Keratinocyte (primary cell): ENCODE results near the gene RSAD1. TPM values are rescaled to one million over a fixed set of nuclear protein-coding genes. Genes with fewer than 3 reads are reported as not detected.

Experiments used
- DNase-seq: peaks from one replicate; pipeline ENCODE4 v3.0.0-alpha.2; 2011; ENCODE audit warnings: low read depth, missing footprints, low spot score
- FAIRE-seq: peaks from 2 replicates; lab custom pipeline; 2011; peaks lifted over from hg19 to GRCh38; lab: Jason Lieb, UNC
- H2AFZ ChIP-seq: 2 replicates; pipeline ENCODE4 v1.6.0; 2012; ENCODE audit warnings: low read length, control low read depth, inconsistent platforms; ENCODE audit not compliant: control insufficient read depth
- H3K27ac ChIP-seq: 2 replicates; pipeline ENCODE4 v1.5.1; 2011; ENCODE audit warnings: low read length; ENCODE audit not compliant: control insufficient read depth, insufficient read depth
- H3K27me3 ChIP-seq: 3 replicates; pipeline ENCODE4 v1.6.0; 2011; ENCODE audit warnings: low read length; ENCODE audit not compliant: control insufficient read depth, insufficient read depth; ENCODE audit errors: extremely low read depth
- H3K36me3 ChIP-seq, 2 experiments: 2 replicates in 1 of 2; 3 replicates in 1 of 2; pipeline ENCODE4 v1.5.1; 2011; ENCODE audit warnings: low read length in 2 of 2, mild to moderate bottlenecking in 1 of 2; ENCODE audit not compliant: control insufficient read depth in 2 of 2, insufficient read depth in 2 of 2; ENCODE audit errors: extremely low read depth in 1 of 2
- H3K4me1 ChIP-seq: 3 replicates; pipeline ENCODE4 v1.5.1; 2011; ENCODE audit warnings: low read length; ENCODE audit not compliant: control insufficient read depth, insufficient read depth; ENCODE audit errors: extremely low read depth
- H3K4me2 ChIP-seq: 3 replicates; pipeline ENCODE4 v1.6.0; 2011; ENCODE audit warnings: low read depth, low read length; ENCODE audit not compliant: control insufficient read depth, insufficient read depth; ENCODE audit errors: extremely low read depth
- H3K4me3 ChIP-seq, 3 experiments: fragments of 200-600 bp in 1 of 3; sonication (generic) in 1 of 3; 2 replicates in 2 of 3; 3 replicates in 1 of 3; pipeline ENCODE4 v1.5.1; 2011 to 2016; ENCODE audit warnings: low read length in 3 of 3, mild to moderate bottlenecking in 3 of 3, control low read depth in 2 of 3, inconsistent platforms in 1 of 3, low read depth in 1 of 3, mixed read lengths in 1 of 3, mixed run types in 1 of 3, moderate library complexity in 1 of 3; ENCODE audit not compliant: control insufficient read depth in 2 of 3, insufficient read depth in 2 of 3; ENCODE audit errors: extremely low read depth in 1 of 3
- H3K79me2 ChIP-seq: 2 replicates; pipeline ENCODE4 v1.6.0; 2012; ENCODE audit warnings: low read length; ENCODE audit not compliant: control insufficient read depth, insufficient read depth
- H3K9ac ChIP-seq: 3 replicates; pipeline ENCODE4 v1.6.0; 2011; ENCODE audit warnings: low read length; ENCODE audit not compliant: control insufficient read depth, insufficient read depth; ENCODE audit errors: extremely low read depth
- H3K9me1 ChIP-seq: 3 replicates; pipeline ENCODE4 v1.6.0; 2011; ENCODE audit warnings: low read length; ENCODE audit not compliant: control insufficient read depth, insufficient read depth; ENCODE audit errors: extremely low read depth
- H3K9me3 ChIP-seq: 2 replicates; pipeline ENCODE4 v1.5.1; 2012; ENCODE audit warnings: low read depth, low read length; ENCODE audit not compliant: control insufficient read depth
- H4K20me1 ChIP-seq: 3 replicates; pipeline ENCODE4 v1.6.0; 2011; ENCODE audit warnings: low read length; ENCODE audit not compliant: control insufficient read depth, insufficient read depth; ENCODE audit errors: extremely low read depth
- CTCF ChIP-seq, 3 experiments: IDR thresholded peaks in 1 of 3; conservative IDR thresholded peaks in 1 of 3; optimal IDR thresholded peaks in 1 of 3; 2 replicates in 2 of 3; 3 replicates in 1 of 3; pipeline versions ENCODE3 to v1.5.1; 2011; ENCODE audit warnings: low read length in 3 of 3, mild to moderate bottlenecking in 3 of 3, moderate library complexity in 2 of 3, control low read depth in 1 of 3, inconsistent platforms in 1 of 3; ENCODE audit not compliant: insufficient read depth in 2 of 3; ENCODE audit errors: extremely low read depth in 1 of 3
- EZH2 ChIP-seq: IDR thresholded peaks from one replicate; pipeline ENCODE4 v1.6.1; 2012; ENCODE audit warnings: inconsistent platforms, mild to moderate bottlenecking, low read length, moderate library complexity
- dilution Hi-C: fragments of 300-500 bp; cut with MboI; formaldehyde crosslinking; loops from one replicate; pipeline ENCODE4 v1.7.0; 2020; ENCODE audit warnings: low sequenced_read_pairs; ENCODE audit not compliant: extremely low pct_ligation_motif_present
- polyA plus RNA-seq, 5 experiments: library from polyadenylated mRNA; depleted of rRNA in 3 of 5; stranded (reverse) in 3 of 5; stranded (forward) in 1 of 5; unstranded in 1 of 5; fragments of >200 nt; gene quantifications; 1 replicate in 1 of 5; 2 replicates in 3 of 5; 3 replicates in 1 of 5; pipeline versions ENCODE4 v1.2.1 to v1.2.3, GENCODE V29; 2011 to 2012; ENCODE audit warnings: missing spikeins in 2 of 5, low read depth in 1 of 5, low replicate concordance in 1 of 5

Gene RSAD1
- polyA plus RNA-seq, 1 donor (not counting 4 experiments of a cell fraction or from before 2014, with no cell fraction given): 28.2 TPM

GRCh38 chr17:50445730-50446325 is 32.8 kb upstream of the RSAD1 start:
- no peaks in the 10 kb centered on the region for H3K9me1 ChIP-seq
- no peaks in the 10 kb centered on the region for H3K79me2 ChIP-seq
- dilution Hi-C loops: no loop called here
- no peaks in the 10 kb centered on the region for H4K20me1 ChIP-seq
- no peak overlapping the region for H2AFZ ChIP-seq
- H3K9me3 ChIP-seq: no peaks in the 10 kb centered on the region
- H3K4me1 ChIP-seq: peaks cover 13% of the 10 kb centered on the region
- H3K4me3 ChIP-seq: no peak overlapping the region
- H3K27ac ChIP-seq: no peak overlapping the region
- no peak overlapping the region for H3K9ac ChIP-seq
- TF ChIP-seq CTCF (optimal IDR thresholded peaks at IDR 0.05 in 1 of 3, IDR thresholded peaks at IDR 0.05 in 1 of 3, conservative IDR thresholded peaks at IDR 0.05 in 1 of 3; ENCODE audit: extremely low read depth in 1 of 3, insufficient read depth in 2 of 3, low read length in 3 of 3) (no peak), EZH2 (no peak)
- H3K36me3 ChIP-seq: peaks cover 0 to 2% of the 10 kb centered on the region in 2 experiments
- FAIRE-seq (no peak), DNase-seq (no peak)
- no peak overlapping the region for H3K4me2 ChIP-seq
- no peaks in the 10 kb centered on the region for H3K27me3 ChIP-seq

GRCh38 chr17:50447870-50448595 is 30.6 kb upstream of the RSAD1 start:
- H3K4me2 ChIP-seq: no peak overlapping the region
- DNase-seq (no peak), FAIRE-seq (no peak)
- no peaks in the 10 kb centered on the region for H3K36me3 ChIP-seq
- H3K9me3 ChIP-seq: no peaks in the 10 kb centered on the region
- H3K9ac ChIP-seq: no peak overlapping the region
- dilution Hi-C loops: no loop called here
- no peak overlapping the region for H2AFZ ChIP-seq
- no peaks in the 10 kb centered on the region for H3K79me2 ChIP-seq
- H3K4me1 ChIP-seq: peaks cover 14% of the 10 kb centered on the region
- H3K27me3 ChIP-seq: no peaks in the 10 kb centered on the region
- no peaks in the 10 kb centered on the region for H3K9me1 ChIP-seq
- no peak overlapping the region for H3K4me3 ChIP-seq
- no peak for TF ChIP-seq CTCF (optimal IDR thresholded peaks at IDR 0.05 in 1 of 3, IDR thresholded peaks at IDR 0.05 in 1 of 3, conservative IDR thresholded peaks at IDR 0.05 in 1 of 3; ENCODE audit: extremely low read depth in 1 of 3, insufficient read depth in 2 of 3, low read length in 3 of 3)
- H3K27ac ChIP-seq: no peak overlapping the region
- no peaks in the 10 kb centered on the region for H4K20me1 ChIP-seq
